Sigmoid colon (tissue), 7 donors: ENCODE results near the gene EN2. TPM values are rescaled to one million over a fixed set of nuclear protein-coding genes. Genes with fewer than 3 reads are reported as not detected.
A peak's percentile ranks its signal among the peaks of the same experiment; 100 is the strongest.

Experiments
- DNase-seq: peaks from one replicate; pipeline ENCODE4 v3.0.0-alpha.2; 2019
- H3K27ac ChIP-seq, 4 donors: fragments of 200-600 bp; sonication (generic); one replicate each; pipeline ENCODE4 v1.5.1; 2016 to 2019; ENCODE audit warnings: mild to moderate bottlenecking in 1 of 4
- H3K27me3 ChIP-seq, 3 donors: fragments of 200-600 bp; sonication (generic); one replicate each; pipeline ENCODE4 v1.5.1; 2019; ENCODE audit warnings: mild to moderate bottlenecking in 1 of 3
- H3K36me3 ChIP-seq, 4 donors: fragments of 200-600 bp; sonication (generic); one replicate each; pipeline ENCODE4 v1.5.1; 2016 to 2019
- H3K4me1 ChIP-seq, 4 donors: fragments of 200-600 bp; sonication (generic); one replicate each; pipeline ENCODE4 v1.5.1; 2017 to 2019
- H3K4me3 ChIP-seq, 4 donors: fragments of 200-600 bp; sonication (generic); one replicate each; pipeline ENCODE4 v1.5.1; 2017 to 2019; ENCODE audit warnings: mild to moderate bottlenecking in 2 of 4, moderate library complexity in 1 of 4
- H3K9me3 ChIP-seq, 4 donors: fragments of 200-600 bp in 3 of 4; sonication (generic) in 3 of 4; one replicate each; pipeline versions ENCODE4 v1.5.1 to v1.6.1; 2013 to 2019
- CTCF ChIP-seq, 4 experiments: fragments of 450-650 bp in 3 of 4; fragments of 200-600 bp in 1 of 4; IDR thresholded peaks; one replicate each; pipeline ENCODE4 v1.5.1; 2016 to 2019; ENCODE audit warnings: antibody characterized with exemption in 4 of 4, mild to moderate bottlenecking in 3 of 4, moderate library complexity in 2 of 4
- EP300 ChIP-seq, 4 donors: sonication (generic); formaldehyde crosslinking; IDR thresholded peaks; one replicate each; pipeline ENCODE4 v1.6.1; 2017; ENCODE audit warnings: antibody characterized with exemption in 4 of 4
- POLR2A ChIP-seq, 2 donors: fragments of 450-650 bp; IDR thresholded peaks; one replicate each; pipeline ENCODE4 v1.6.1; 2016; ENCODE audit warnings: antibody characterized with exemption in 2 of 2, mild to moderate bottlenecking in 2 of 2, moderate library complexity in 2 of 2
- POLR2AphosphoS5 ChIP-seq, 4 donors: sonication (generic); formaldehyde crosslinking; IDR thresholded peaks; one replicate each; pipeline ENCODE4 v1.6.1; 2017; ENCODE audit warnings: antibody characterized with exemption in 4 of 4
- WGBS, 2 donors: extraction: QIAGEN DNeasy Blood & Tissue Kit; methylation state at CpG; one replicate each; pipeline ENCODE4 v1.1.7; 2013; 5-methylcytosine and 5-hydroxymethylcytosine counted together
- intact Hi-C: fragments of 100-400 bp; cut with DNase I; formaldehyde crosslinking; loops from one replicate; pipeline ENCODE4 v1.15.1; 2023
- polyA plus RNA-seq, 3 donors: library from polyadenylated mRNA; stranded (reverse); fragments of 200-250 nt; gene quantifications; one replicate each; pipeline ENCODE4 v1.2.3, GENCODE V29; 2013
- total RNA-seq, 4 donors: library from RNA; depleted of rRNA; stranded (reverse); fragments of >200 nt; gene quantifications; one replicate each; pipeline ENCODE4 v1.1.0, GENCODE V29; 2016
- donor health status: healthy with polysubstance abuse.
- donor health status: Bipolar disorder and iron deficiency.
- donor health status: healthy.

EN2 gene
- total and polyA plus RNA-seq, 7 donors, result 0.14 to 0.16 TPM; not detected in 5

- no peak for DNase-seq
- WGBS, 2 donors, result 4 to 5% methylated on average over 78 of the region's 78 CpGs
- H3K36me3 ChIP-seq, result no peaks in the 10 kb centered on the region
- H3K9me3 ChIP-seq, result no peaks in the 10 kb centered on the region
- no peak overlapping the region for H3K27ac ChIP-seq
- intact Hi-C loops, result no loop called here
- H3K4me3 ChIP-seq, result peak overlapping the region in 1 of 4 donors; percentile 8
- TF ChIP-seq POLR2AphosphoS5 (IDR thresholded peaks at IDR 0.05) (no peak), CTCF (IDR thresholded peaks at IDR 0.05) (no peak), POLR2A (IDR thresholded peaks at IDR 0.05) (no peak), EP300 (IDR thresholded peaks at IDR 0.05) (no peak)
- peaks cover 0 to 29% (median 27%) of the 10 kb centered on the region in 4 donors for H3K4me1 ChIP-seq
- peaks cover 73 to 100% (median 96%) of the 10 kb centered on the region in 3 donors for H3K27me3 ChIP-seq
Measured at GRCh38 chr7:155466814-155467733, 9.1 kb downstream of the EN2 start.

DNA sequence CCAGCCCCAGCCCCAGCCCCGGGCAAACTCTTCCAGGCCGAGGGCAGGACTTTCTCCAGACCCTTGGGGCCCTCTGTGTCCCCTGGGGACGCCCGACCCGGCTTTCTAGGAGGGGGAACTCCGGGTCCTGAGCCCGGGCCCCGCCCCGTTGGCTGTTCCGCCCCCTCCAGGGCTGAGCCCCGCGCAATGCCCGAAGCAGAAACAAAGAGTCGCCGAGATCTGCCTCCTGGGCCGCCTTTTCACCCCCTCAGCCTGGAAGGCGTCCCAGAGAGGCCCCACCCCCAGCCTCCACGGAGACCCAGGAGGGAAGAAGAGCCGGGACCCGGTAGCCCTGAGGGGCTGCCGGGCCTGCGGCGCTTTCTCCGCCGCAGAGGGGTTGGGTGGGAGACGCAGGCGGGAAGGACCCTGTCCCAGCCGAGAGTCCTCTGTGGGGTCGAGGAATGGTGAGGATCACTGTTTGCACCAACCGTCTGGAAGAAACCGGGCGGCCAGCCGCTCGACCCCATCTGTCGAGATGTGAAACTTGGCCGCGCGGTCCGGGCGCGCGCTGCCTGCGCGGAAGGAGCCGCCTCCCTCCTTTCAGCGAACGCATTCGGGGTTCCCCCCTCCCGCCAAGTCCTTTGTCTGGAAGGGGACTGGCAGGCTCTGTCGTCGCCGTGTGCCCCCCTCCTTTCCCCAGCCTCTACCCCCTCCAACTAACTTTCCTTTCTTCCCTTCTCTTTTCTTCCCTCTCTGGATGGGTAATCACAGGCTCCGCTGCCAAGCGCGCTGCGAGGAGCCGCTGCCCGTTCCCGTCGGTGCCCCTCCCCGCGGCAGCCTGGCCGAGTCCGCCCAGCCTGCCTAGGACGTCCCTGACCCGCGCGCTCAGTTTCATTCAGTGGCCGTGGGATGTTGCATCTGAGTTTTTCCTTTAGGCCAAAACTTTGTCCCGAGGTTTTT, 10.2 kb downstream of the EN2 start:
- TF ChIP-seq POLR2AphosphoS5 (IDR thresholded peaks at IDR 0.05) (no peak), POLR2A (IDR thresholded peaks at IDR 0.05) (no peak), CTCF (IDR thresholded peaks at IDR 0.05) (no peak), EP300 (IDR thresholded peaks at IDR 0.05) (no peak)
- Histone ChIP-seq H3K4me3 (peak overlapping the region in 3 of 4 donors; percentile 8 to 24 (median 20)), H3K27me3 (peaks cover 80 to 100% (median 96%) of the 10 kb centered on the region in 3 donors), H3K4me1 (peaks cover 0 to 29% (median 27%) of the 10 kb centered on the region in 4 donors), H3K9me3 (no peaks in the 10 kb centered on the region), H3K36me3 (no peaks in the 10 kb centered on the region), H3K27ac (no peak overlapping the region)
- WGBS, 2 donors, result 3 to 4% methylated on average over 70 of the region's 70 CpGs
- intact Hi-C loops, result no loop called here
- no peak for DNase-seq

GRCh38 chr7:155468785-155469148, 10.8 kb downstream of the EN2 start:
- DNase-seq, result peak; percentile 12
- WGBS, 2 donors, result 11 to 12% methylated on average over 10 of the region's 10 CpGs
- H3K36me3 ChIP-seq, result no peaks in the 10 kb centered on the region
- peak in 1 of 4 donors; percentile 20 for TF ChIP-seq POLR2AphosphoS5 (IDR thresholded peaks at IDR 0.05)
- no peak for TF ChIP-seq EP300 (IDR thresholded peaks at IDR 0.05)
- H3K27me3 ChIP-seq, result peaks cover 84 to 100% (median 96%) of the 10 kb centered on the region in 3 donors
- H3K4me3 ChIP-seq, result no peak overlapping the region
- no peaks in the 10 kb centered on the region for H3K9me3 ChIP-seq
- intact Hi-C loops, result no loop called here
- no peak overlapping the region for H3K27ac ChIP-seq
- H3K4me1 ChIP-seq, result peaks cover 0 to 29% (median 27%) of the 10 kb centered on the region in 4 donors

GRCh38 chr7:155469311-155470185, 11.6 kb downstream of the EN2 start:
- peak; percentile 17 for DNase-seq
- Histone ChIP-seq H3K36me3 (no peaks in the 10 kb centered on the region), H3K9me3 (no peaks in the 10 kb centered on the region), H3K27ac (no peak overlapping the region), H3K4me3 (no peak overlapping the region), H3K27me3 (peaks cover 85 to 100% (median 99%) of the 10 kb centered on the region in 3 donors), H3K4me1 (peaks cover 0 to 29% (median 27%) of the 10 kb centered on the region in 4 donors)
- intact Hi-C loops, result no loop called here
- TF ChIP-seq POLR2A (IDR thresholded peaks at IDR 0.05), result no peak
- TF ChIP-seq CTCF (IDR thresholded peaks at IDR 0.05), result no peak
- TF ChIP-seq EP300 (IDR thresholded peaks at IDR 0.05), result no peak
- TF ChIP-seq POLR2AphosphoS5 (IDR thresholded peaks at IDR 0.05), result no peak
- 6 to 7% methylated on average over 12 of the region's 12 CpGs for WGBS, 2 donors
